GM23338 (cell line): Measurements from ENCODE around the gene ARRDC5. TPM values are rescaled to one million over a fixed set of nuclear protein-coding genes. Genes with fewer than 3 reads are reported as not detected.

ENCODE experiments used
- ATAC-seq: fragments of 200-7000 bp; cut with Tn5 transposase; 3 replicates; pipeline ENCODE4 v1.9.1; 2020
- DNase-seq: peaks from one replicate; pipeline ENCODE4 v3.0.0-alpha.2; 2015; ENCODE audit warnings: low spot score
- H2AFZ ChIP-seq: fragments of 200-600 bp; sonication (generic); 2 replicates; pipeline ENCODE4 v1.8.0; 2016; ENCODE audit warnings: antibody characterized with exemption, mild to moderate bottlenecking, moderate library complexity
- H3F3A ChIP-seq: fragments of 200-600 bp; sonication (generic); replicated peaks from 2 replicates; pipeline ENCODE4 v1.8.0; 2017; ENCODE audit warnings: antibody characterized with exemption, mixed run types, low read depth
- H3K27ac ChIP-seq: fragments of 200-600 bp; sonication (generic); 2 replicates; pipeline ENCODE4 v1.6.1; 2016; ENCODE audit warnings: low read depth
- H3K27me3 ChIP-seq: fragments of 200-600 bp; sonication (generic); 2 replicates; pipeline ENCODE4 v1.8.0; 2016; ENCODE audit warnings: mild to moderate bottlenecking, mixed run types, moderate library complexity; ENCODE audit not compliant: insufficient read depth
- H3K36me3 ChIP-seq: fragments of 200-600 bp; sonication (generic); 2 replicates; pipeline ENCODE4 v1.8.0; 2016; ENCODE audit warnings: mild to moderate bottlenecking; ENCODE audit not compliant: insufficient read depth
- H3K4me1 ChIP-seq: fragments of 200-600 bp; sonication (generic); 2 replicates; pipeline ENCODE4 v1.8.0; 2016; ENCODE audit warnings: mild to moderate bottlenecking, moderate library complexity; ENCODE audit not compliant: insufficient read depth
- H3K4me2 ChIP-seq: fragments of 200-600 bp; sonication (generic); 2 replicates; pipeline ENCODE4 v1.7.1; 2017; ENCODE audit warnings: mixed run types
- H3K4me3 ChIP-seq: fragments of 200-600 bp; sonication (generic); 2 replicates; pipeline ENCODE4 v1.6.1; 2016; ENCODE audit warnings: mixed run types
- H3K79me2 ChIP-seq: fragments of 200-600 bp; sonication (generic); replicated peaks from 2 replicates; pipeline ENCODE4 v1.8.0; 2017; ENCODE audit warnings: mild to moderate bottlenecking; ENCODE audit not compliant: insufficient read depth
- H3K9me2 ChIP-seq: fragments of 200-600 bp; sonication (generic); 2 replicates; pipeline ENCODE4 v1.8.0; 2017; ENCODE audit not compliant: insufficient read depth
- H4K20me1 ChIP-seq: fragments of 200-600 bp; sonication (generic); replicated peaks from 2 replicates; pipeline ENCODE4 v1.8.0; 2017; ENCODE audit warnings: mild to moderate bottlenecking; ENCODE audit not compliant: insufficient read depth
- H3K27ac Mint-ChIP-seq: 2 replicates; pipeline ENCODE4 v1.8.0; 2020; ENCODE audit warnings: inconsistent platforms, mild to moderate bottlenecking, moderate library complexity, mixed read lengths
- H3K27me3 Mint-ChIP-seq: 3 replicates; pipeline ENCODE4 v1.8.0; 2022; ENCODE audit warnings: low read depth, mild to moderate bottlenecking, moderate library complexity, mixed read lengths, inconsistent platforms; ENCODE audit not compliant: insufficient read depth, poor library complexity
- H3K36me3 Mint-ChIP-seq: 3 replicates; pipeline ENCODE4 v1.8.0; 2021; ENCODE audit warnings: low read depth, mild to moderate bottlenecking, inconsistent platforms, moderate library complexity, mixed read lengths
- H3K4me1 Mint-ChIP-seq: 3 replicates; pipeline ENCODE4 v1.8.0; 2020; ENCODE audit warnings: mild to moderate bottlenecking, inconsistent platforms, mixed read lengths
- H3K4me3 Mint-ChIP-seq: 3 replicates; pipeline ENCODE4 v1.8.0; 2021; ENCODE audit warnings: moderate library complexity, mild to moderate bottlenecking, inconsistent platforms, mixed read lengths
- H3K9me3 Mint-ChIP-seq: 3 replicates; pipeline ENCODE4 v1.8.0; 2020; ENCODE audit warnings: moderate library complexity, mild to moderate bottlenecking, inconsistent platforms, mixed read lengths
- CREB1 ChIP-seq: fragments of 250-450 bp; sonication (Bioruptor Pico); IDR thresholded peaks from 2 replicates; pipeline ENCODE4 v1.5.0; 2020; ENCODE audit warnings: low read depth, mild to moderate bottlenecking, moderate library complexity
- CTCF ChIP-seq, 2 experiments: fragments of 200-600 bp in 1 of 2; sonication (generic) in 1 of 2; conservative IDR thresholded peaks; 2 replicates each; pipeline versions ENCODE4 v1.5.1 to v1.6.1; 2016 to 2017; ENCODE audit warnings: antibody characterized with exemption in 2 of 2, low read depth in 2 of 2, mild to moderate bottlenecking in 2 of 2, moderate library complexity in 1 of 2
- ETS1 ChIP-seq: IDR thresholded peaks from 2 replicates; pipeline ENCODE4 v1.6.1; 2016; ENCODE audit warnings: antibody characterized with exemption
- EZH2 ChIP-seq: fragments of 200-600 bp; sonication (generic); IDR thresholded peaks from one replicate; pipeline ENCODE4 v1.8.0; 2017; ENCODE audit warnings: antibody characterized with exemption, mild to moderate bottlenecking, low read depth; ENCODE audit not compliant: unreplicated experiment
- EZH2phosphoT487 ChIP-seq: fragments of 200-600 bp; sonication (generic); IDR thresholded peaks from one replicate; pipeline ENCODE4 v1.8.1; 2018; ENCODE audit warnings: antibody characterized with exemption; ENCODE audit not compliant: unreplicated experiment
- JUNB ChIP-seq: IDR thresholded peaks from one replicate; pipeline ENCODE4 v1.6.1; 2016; ENCODE audit warnings: antibody characterized with exemption; ENCODE audit not compliant: unreplicated experiment
- NANOG ChIP-seq: IDR thresholded peaks from 2 replicates; pipeline ENCODE4 v1.6.1; 2016; ENCODE audit warnings: antibody characterized with exemption, borderline replicate concordance
- POLR2AphosphoS5 ChIP-seq: IDR thresholded peaks from 2 replicates; pipeline ENCODE4 v1.6.1; 2016; ENCODE audit warnings: antibody characterized with exemption, low read depth
- REST ChIP-seq: IDR thresholded peaks from one replicate; pipeline ENCODE4 v1.6.1; 2018; ENCODE audit warnings: antibody characterized with exemption; ENCODE audit not compliant: unreplicated experiment
- STAT1 ChIP-seq: IDR thresholded peaks from one replicate; pipeline ENCODE4 v1.6.1; 2016; ENCODE audit warnings: antibody characterized with exemption; ENCODE audit not compliant: unreplicated experiment
- ZNF114 ChIP-seq: fragments of 250-450 bp; sonication (Bioruptor Pico); IDR thresholded peaks from 2 replicates; pipeline ENCODE4 v1.5.0; 2020; ENCODE audit warnings: mild to moderate bottlenecking, moderate library complexity
- ZNF331 ChIP-seq: fragments of 250-450 bp; sonication (Bioruptor Pico); IDR thresholded peaks from 2 replicates; pipeline ENCODE4 v1.5.0; 2020; ENCODE audit warnings: low read depth, mild to moderate bottlenecking, moderate library complexity
- ZNF462 ChIP-seq: fragments of 250-450 bp; sonication (Bioruptor Pico); IDR thresholded peaks from 2 replicates; pipeline ENCODE4 v1.5.0; 2020; ENCODE audit warnings: mild to moderate bottlenecking, moderate library complexity
- polyA plus RNA-seq: library from polyadenylated mRNA; unstranded; fragments of >200 nt; fragmentation: Nextera tagmentation; extraction: Ambion mirVana; gene quantifications from 2 replicates; pipeline ENCODE4 v1.2.1, GENCODE V29; 2016
- total RNA-seq: library from RNA; depleted of rRNA; stranded (reverse); fragments of >200 nt; shearing (Covaris generic); gene quantifications from 2 replicates; pipeline ENCODE4 v1.2.3, GENCODE V29; 2014

Gene ARRDC5
- total and polyA plus RNA-seq, 2 experiments from 2014 or later, result not detected

GRCh38 chr19:4910594-4911281, 8.0 kb upstream of the ARRDC5 start:
- TF ChIP-seq POLR2AphosphoS5 (no peak), ETS1 (no peak), ZNF331 (CRISPR knock-in tag) (no peak), CTCF (conservative IDR thresholded peaks at IDR 0.05; ENCODE audit: low read depth in 2 of 2) (no peak), ZNF462 (CRISPR knock-in tag) (no peak), EZH2 (no peak), NANOG (no peak), STAT1 (no peak), CREB1 (CRISPR knock-in tag) (no peak), JUNB (no peak), REST (no peak), EZH2phosphoT487 (no peak), ZNF114 (CRISPR knock-in tag) (no peak)
- H3K36me3 Mint-ChIP-seq, result peaks cover 40% of the 10 kb centered on the region
- H3K9me3 Mint-ChIP-seq, result no peaks in the 10 kb centered on the region
- peaks cover 22% of the 10 kb centered on the region for H3K4me1 ChIP-seq
- 0 out of 2 replicates have a peak overlapping the region, but pooled peaks have one; percentile 36 for H3K27ac ChIP-seq
- peaks cover 42% of the 10 kb centered on the region for H3K79me2 ChIP-seq
- no peaks in the 10 kb centered on the region for H3K9me2 ChIP-seq
- peaks cover 20% of the 10 kb centered on the region; the same call in 1 of the 2 replicates for H3K27me3 ChIP-seq
- no peak overlapping the region; the same call in 1 of the 2 replicates for H3K27ac Mint-ChIP-seq
- peaks cover 25% of the 10 kb centered on the region for H3F3A ChIP-seq
- H4K20me1 ChIP-seq, result peaks cover 27% of the 10 kb centered on the region
- DNase-seq (no peak), ATAC-seq (no peak)
- H3K4me2 ChIP-seq, result peak overlapping the region; percentile 83
- peak overlapping the region; percentile 69 for H3K4me3 ChIP-seq
- H3K4me3 Mint-ChIP-seq, result peak overlapping the region; percentile 88
- peaks cover 24% of the 10 kb centered on the region for H3K4me1 Mint-ChIP-seq
- H3K27me3 Mint-ChIP-seq, result peaks cover 17% of the 10 kb centered on the region
- H2AFZ ChIP-seq, result no peak overlapping the region
- 0 out of 2 replicates have a peak, but pooled peaks cover 6% of the 10 kb centered on the region for H3K36me3 ChIP-seq
